Measurements from ENCODE around the gene GH2.

GRCh38 chr17:63831505-63831904, 50.2 kb downstream of the GH2 start:
- TF ChIP-seq CTCF (tag by site-specific recombination; IDR thresholded peaks at IDR 0.05), result no peak
- TF ChIP-seq ZNF792 (tag by site-specific recombination; IDR thresholded peaks at IDR 0.05), result no peak
- TF ChIP-seq EGR2 (tag by site-specific recombination; IDR thresholded peaks at IDR 0.05; ENCODE audit: low read depth), result no peak
- TF ChIP-seq ZNF266 (tag by site-specific recombination; IDR thresholded peaks at IDR 0.05; ENCODE audit: low read depth), result no peak
- TF ChIP-seq ZBTB7A (tag by site-specific recombination; IDR thresholded peaks at IDR 0.05; ENCODE audit: low read depth), result no peak
- TF ChIP-seq ZNF670 (tag by site-specific recombination; IDR thresholded peaks at IDR 0.05; ENCODE audit: low read depth), result no peak
- TF ChIP-seq GLIS2 (tag by site-specific recombination; IDR thresholded peaks at IDR 0.05), result no peak
- TF ChIP-seq ZBTB26 (tag by site-specific recombination; optimal IDR thresholded peaks at IDR 0.05), result no peak
- no peak for TF ChIP-seq ZBTB6 (tag by site-specific recombination; IDR thresholded peaks at IDR 0.05)
- no peak for TF ChIP-seq ZNF777 (tag by site-specific recombination; IDR thresholded peaks at IDR 0.05; ENCODE audit: borderline replicate concordance)
- TF ChIP-seq ZNF37A (tag by site-specific recombination; IDR thresholded peaks at IDR 0.05), result no peak
- TF ChIP-seq ZNF335 (tag by site-specific recombination; conservative IDR thresholded peaks at IDR 0.05), result no peak
